Activated T-helper 1 cell treated with anti-CD3 and anti-CD28 coated beads, Interleukin-12 subunit alpha, Interleukin-12 subunit beta, Interleukin-2, Interleukin-4 antibody, amounts not matched to agents 30 ng/mL and 10 ng/mL and 1 ng/mL, durations not matched to agents 14 hours and 24 hours and 36 hours (primary cell): ENCODE results near the gene GALNT7. TPM values are rescaled to one million over a fixed set of nuclear protein-coding genes. Genes with fewer than 3 reads are reported as not detected.

Source experiments
- DNase-seq: peaks from one replicate; pipeline ENCODE4 v3.0.0; 2021; ENCODE audit warnings: low spot score
- H3K27ac Mint-ChIP-seq: one replicate; pipeline ENCODE4 v1.8.0; 2021; ENCODE audit warnings: mild to moderate bottlenecking, mixed read lengths
- H3K27me3 Mint-ChIP-seq: one replicate; pipeline ENCODE4 v1.8.0; 2022; ENCODE audit warnings: mild to moderate bottlenecking, moderate library complexity, mixed read lengths; ENCODE audit not compliant: insufficient read depth
- H3K36me3 Mint-ChIP-seq: one replicate; pipeline ENCODE4 v1.8.0; 2021; ENCODE audit warnings: low read depth, mixed read lengths
- H3K4me1 Mint-ChIP-seq: one replicate; pipeline ENCODE4 v1.8.0; 2021; ENCODE audit warnings: low read depth, mixed read lengths
- H3K4me3 Mint-ChIP-seq: one replicate; pipeline ENCODE4 v1.8.0; 2021; ENCODE audit warnings: mild to moderate bottlenecking, moderate library complexity, mixed read lengths
- H3K9me3 Mint-ChIP-seq: one replicate; pipeline ENCODE4 v1.8.0; 2021; ENCODE audit warnings: mixed read lengths
- intact Hi-C: fragments of 100-400 bp; cut with micrococcal nuclease; formaldehyde crosslinking; loops from one replicate; pipeline ENCODE4 v1.15.1; 2024
- total RNA-seq: library from RNA; stranded (reverse); gene quantifications from 2 replicates; pipeline ENCODE4 v1.2.3, GENCODE V29; 2022

Gene GALNT7
- total RNA-seq, 1 donor from 2014 or later, result 30.5 TPM

- H3K27ac Mint-ChIP-seq, result no peak overlapping the region
- H3K9me3 Mint-ChIP-seq, result no peaks in the 10 kb centered on the region
- peaks cover 1% of the 10 kb centered on the region for H3K27me3 Mint-ChIP-seq
- no peaks in the 10 kb centered on the region for H3K36me3 Mint-ChIP-seq
- intact Hi-C loops, result no loop called here
- no peaks in the 10 kb centered on the region for H3K4me1 Mint-ChIP-seq
- H3K4me3 Mint-ChIP-seq, result no peak overlapping the region
- DNase-seq, result no peak
These were observed 23.5 kb upstream of the GALNT7 start for GRCh38 chr4:173145131-173145530.

GRCh38 chr4:173146456-173146855, 22.2 kb upstream of the GALNT7 start:
- H3K4me3 Mint-ChIP-seq, result no peak overlapping the region
- no peaks in the 10 kb centered on the region for H3K36me3 Mint-ChIP-seq
- no peaks in the 10 kb centered on the region for H3K9me3 Mint-ChIP-seq
- no peaks in the 10 kb centered on the region for H3K4me1 Mint-ChIP-seq
- intact Hi-C loops, result no loop called here
- peaks cover 1% of the 10 kb centered on the region for H3K27me3 Mint-ChIP-seq
- no peak for DNase-seq
- no peak overlapping the region for H3K27ac Mint-ChIP-seq

GRCh38 chr4:173151496-173151895, 17.1 kb upstream of the GALNT7 start:
- H3K27me3 Mint-ChIP-seq, result peaks cover 3% of the 10 kb centered on the region
- H3K9me3 Mint-ChIP-seq, result no peaks in the 10 kb centered on the region
- no peak overlapping the region for H3K27ac Mint-ChIP-seq
- H3K4me1 Mint-ChIP-seq, result no peaks in the 10 kb centered on the region
- no peaks in the 10 kb centered on the region for H3K36me3 Mint-ChIP-seq
- intact Hi-C loops, result no loop called here
- DNase-seq, result no peak
- H3K4me3 Mint-ChIP-seq, result no peak overlapping the region

GRCh38 chr4:173152104-173152503, 16.5 kb upstream of the GALNT7 start:
- Mint-ChIP-seq H3K4me3 (no peak overlapping the region), H3K9me3 (no peaks in the 10 kb centered on the region), H3K36me3 (no peaks in the 10 kb centered on the region), H3K27me3 (peaks cover 3% of the 10 kb centered on the region), H3K4me1 (no peaks in the 10 kb centered on the region), H3K27ac (no peak overlapping the region)
- no peak for DNase-seq
- intact Hi-C loops, result no loop called here

GRCh38 chr4:173153445-173153844, 15.2 kb upstream of the GALNT7 start:
- H3K4me3 Mint-ChIP-seq, result no peak overlapping the region
- no peak overlapping the region for H3K27ac Mint-ChIP-seq
- H3K36me3 Mint-ChIP-seq, result no peaks in the 10 kb centered on the region
- no peak for DNase-seq
- no peaks in the 10 kb centered on the region for H3K9me3 Mint-ChIP-seq
- intact Hi-C loops, result no loop called here
- no peaks in the 10 kb centered on the region for H3K4me1 Mint-ChIP-seq
- H3K27me3 Mint-ChIP-seq, result peaks cover 3% of the 10 kb centered on the region

- intact Hi-C loops, result no loop called here
- Mint-ChIP-seq H3K9me3 (no peaks in the 10 kb centered on the region), H3K36me3 (peaks cover 2% of the 10 kb centered on the region), H3K27ac (no peak overlapping the region), H3K4me3 (no peak overlapping the region), H3K4me1 (no peaks in the 10 kb centered on the region), H3K27me3 (no peaks in the 10 kb centered on the region)
- no peak for DNase-seq
These were observed 8.8 kb upstream of the GALNT7 start for GRCh38 chr4:173159791-173160190.

GRCh38 chr4:173160871-173161270, 7.7 kb upstream of the GALNT7 start:
- intact Hi-C loops, result no loop called here
- no peak overlapping the region for H3K4me3 Mint-ChIP-seq
- H3K27ac Mint-ChIP-seq, result no peak overlapping the region

GRCh38 chr4:173161311-173161710, 7.3 kb upstream of the GALNT7 start:
- H3K9me3 Mint-ChIP-seq, result no peaks in the 10 kb centered on the region
- no peak overlapping the region for H3K27ac Mint-ChIP-seq
- H3K4me3 Mint-ChIP-seq, result no peak overlapping the region
- no peak for DNase-seq
- H3K36me3 Mint-ChIP-seq, result peaks cover 2% of the 10 kb centered on the region
- peaks cover under 1% of the 10 kb centered on the region for H3K4me1 Mint-ChIP-seq
- intact Hi-C loops, result no loop called here
- H3K27me3 Mint-ChIP-seq, result no peaks in the 10 kb centered on the region

More at GRCh38 chr4:173160871-173161270, 7.7 kb upstream of the GALNT7 start:
- DNase-seq, result no peak
- H3K36me3 Mint-ChIP-seq, result peaks cover 2% of the 10 kb centered on the region
- no peaks in the 10 kb centered on the region for H3K4me1 Mint-ChIP-seq
- H3K27me3 Mint-ChIP-seq, result no peaks in the 10 kb centered on the region
- H3K9me3 Mint-ChIP-seq, result no peaks in the 10 kb centered on the region

- intact Hi-C loops, result loop anchor here (5.0 kb wide), 2 partner anchors 153 to 1117 kb away; partner anchors contain the start of genes CEP44 and FBXO8
- no peaks in the 10 kb centered on the region for H3K9me3 Mint-ChIP-seq
- H3K27me3 Mint-ChIP-seq, result no peaks in the 10 kb centered on the region
- H3K4me1 Mint-ChIP-seq, result peaks cover 23% of the 10 kb centered on the region
- no peak overlapping the region for H3K4me3 Mint-ChIP-seq
- DNase-seq, result no peak
- H3K27ac Mint-ChIP-seq, result no peak overlapping the region
- peaks cover 2% of the 10 kb centered on the region for H3K36me3 Mint-ChIP-seq
These were observed 2.9 kb upstream of the GALNT7 start for GRCh38 chr4:173165706-173166105.

- no peak overlapping the region for H3K27ac Mint-ChIP-seq
- no peaks in the 10 kb centered on the region for H3K27me3 Mint-ChIP-seq
- H3K36me3 Mint-ChIP-seq, result peaks cover 2% of the 10 kb centered on the region
- intact Hi-C loops, result loop anchor here (5.0 kb wide), 2 partner anchors 154 to 1116 kb away; partner anchors contain the start of genes CEP44 and FBXO8
- H3K9me3 Mint-ChIP-seq, result no peaks in the 10 kb centered on the region
- no peak overlapping the region for H3K4me3 Mint-ChIP-seq
- H3K4me1 Mint-ChIP-seq, result peaks cover 31% of the 10 kb centered on the region
- no peak for DNase-seq
These were observed 2.1 kb upstream of the GALNT7 start for GRCh38 chr4:173166491-173166890.

- Mint-ChIP-seq H3K9me3 (no peaks in the 10 kb centered on the region), H3K4me1 (peaks cover 35% of the 10 kb centered on the region), H3K27me3 (no peaks in the 10 kb centered on the region), H3K4me3 (peak overlapping the region; percentile 90), H3K27ac (peak overlapping the region; percentile 92), H3K36me3 (peaks cover 2% of the 10 kb centered on the region)
- no peak for DNase-seq
- intact Hi-C loops, result loop anchor here (1.0 to 5.0 kb wide), 5 partner anchors 23 to 1114 kb away; partner anchors contain the start of genes CEP44, FBXO8 and SAP30
These were observed 734 bp upstream of the GALNT7 start for GRCh38 chr4:173167758-173168395.

GRCh38 chr4:173169178-173169427, 492 bp downstream of the GALNT7 start:
- no peaks in the 10 kb centered on the region for H3K27me3 Mint-ChIP-seq
- intact Hi-C loops, result loop anchor here (1.0 to 5.0 kb wide), 6 partner anchors 22 to 1113 kb away; partner anchors contain the start of genes CEP44, FBXO8 and HMGB2
- DNase-seq, result no peak
- no peaks in the 10 kb centered on the region for H3K9me3 Mint-ChIP-seq
- no peak overlapping the region for H3K27ac Mint-ChIP-seq
- H3K4me1 Mint-ChIP-seq, result peaks cover 35% of the 10 kb centered on the region
- H3K4me3 Mint-ChIP-seq, result no peak overlapping the region
- H3K36me3 Mint-ChIP-seq, result peaks cover under 1% of the 10 kb centered on the region

GRCh38 chr4:173169428-173170181, 994 bp downstream of the GALNT7 start:
- H3K27ac Mint-ChIP-seq, result peak overlapping the region; percentile 79
- DNase-seq, result peak; percentile 54
- intact Hi-C loops, result loop anchor here (1.0 to 5.0 kb wide), 6 partner anchors 21 to 1113 kb away; partner anchors contain the start of genes CEP44, FBXO8 and HMGB2
- H3K4me3 Mint-ChIP-seq, result peak overlapping the region; percentile 90
- H3K9me3 Mint-ChIP-seq, result no peaks in the 10 kb centered on the region
- H3K36me3 Mint-ChIP-seq, result no peaks in the 10 kb centered on the region
- no peaks in the 10 kb centered on the region for H3K27me3 Mint-ChIP-seq
- peaks cover 37% of the 10 kb centered on the region for H3K4me1 Mint-ChIP-seq
